ENCODE results near the gene AVPI1.
A peak's percentile ranks its signal among the peaks of the same experiment; 100 is the strongest.

Gene AVPI1

GRCh38 chr10:97676770-97677581 lies 10.1 kb downstream of the AVPI1 start:
- H3K36me3 ChIP-seq (ENCODE audit: low read length) = no peaks in the 10 kb centered on the region

GRCh38 chr10:97675222-97675621 lies 11.8 kb downstream of the AVPI1 start:
- Histone ChIP-seq H3K4me2 (ENCODE audit: low read depth, low read length, poor library complexity, severe bottlenecking) (no peak overlapping the region), H4K20me1 (ENCODE audit: low read depth, low read length) (no peaks in the 10 kb centered on the region), H3K79me2 (ENCODE audit: insufficient read depth, low read length) (no peaks in the 10 kb centered on the region), H3K27me3 (ENCODE audit: low read length) (no peaks in the 10 kb centered on the region), H3K9me2 (replicated peaks; ENCODE audit: insufficient read depth, low read length) (no peaks in the 10 kb centered on the region), H3F3A (ENCODE audit: insufficient read depth) (no peaks in the 10 kb centered on the region), H3K9ac (ENCODE audit: low read length) (no peak overlapping the region), H3K9me3 (ENCODE audit: insufficient read depth, low read length) (no peaks in the 10 kb centered on the region), H3K36me3 (ENCODE audit: low read length) (peaks cover 2% of the 10 kb centered on the region; the same call in 1 of the 2 replicates), H3K4me3 (ENCODE audit: insufficient read depth, low read length, poor library complexity, severe bottlenecking) (no peak overlapping the region), H2AFZ (ENCODE audit: low read depth, low read length, severe bottlenecking) (no peak overlapping the region), H3K27ac (ENCODE audit: low read depth, low read length) (no peak overlapping the region)
- TF ChIP-seq EZH2phosphoT487 (conservative IDR thresholded peaks at IDR 0.05; ENCODE audit: low read length) = no peak
- no peak for TF ChIP-seq CTCF (IDR thresholded peaks at IDR 0.05; ENCODE audit: insufficient read depth, low read length, poor library complexity, severe bottlenecking)

More at GRCh38 chr10:97676770-97677581, 10.1 kb downstream of the AVPI1 start:
- H3K27me3 ChIP-seq (ENCODE audit: low read length) = no peaks in the 10 kb centered on the region
- no peak overlapping the region for H3K27ac ChIP-seq (ENCODE audit: low read depth, low read length)
- H3K9me2 ChIP-seq (replicated peaks; ENCODE audit: insufficient read depth, low read length) = no peaks in the 10 kb centered on the region
- TF ChIP-seq EZH2phosphoT487 (conservative IDR thresholded peaks at IDR 0.05; ENCODE audit: low read length) (no peak), CTCF (IDR thresholded peaks at IDR 0.05; ENCODE audit: insufficient read depth, low read length, poor library complexity, severe bottlenecking) (peak; percentile 85)
- no peaks in the 10 kb centered on the region for H4K20me1 ChIP-seq (ENCODE audit: low read depth, low read length)
- no peak overlapping the region for H3K4me2 ChIP-seq (ENCODE audit: low read depth, low read length, poor library complexity, severe bottlenecking)
- no peak overlapping the region for H2AFZ ChIP-seq (ENCODE audit: low read depth, low read length, severe bottlenecking)
- no peaks in the 10 kb centered on the region for H3F3A ChIP-seq (ENCODE audit: insufficient read depth)
- no peak overlapping the region for H3K9ac ChIP-seq (ENCODE audit: low read length)
- no peaks in the 10 kb centered on the region for H3K9me3 ChIP-seq (ENCODE audit: insufficient read depth, low read length)
- no peak overlapping the region for H3K4me3 ChIP-seq (ENCODE audit: insufficient read depth, low read length, poor library complexity, severe bottlenecking)
- H3K79me2 ChIP-seq (ENCODE audit: insufficient read depth, low read length) = no peaks in the 10 kb centered on the region

GRCh38 chr10:97673736-97674525 lies 13.1 kb downstream of the AVPI1 start:
- TF ChIP-seq CTCF (IDR thresholded peaks at IDR 0.05; ENCODE audit: insufficient read depth, low read length, poor library complexity, severe bottlenecking) = no peak
- no peak for TF ChIP-seq EZH2phosphoT487 (conservative IDR thresholded peaks at IDR 0.05; ENCODE audit: low read length)
- Histone ChIP-seq H3K9me2 (replicated peaks; ENCODE audit: insufficient read depth, low read length) (no peaks in the 10 kb centered on the region), H3K9ac (ENCODE audit: low read length) (no peak overlapping the region), H2AFZ (ENCODE audit: low read depth, low read length, severe bottlenecking) (no peak overlapping the region), H3K4me3 (ENCODE audit: insufficient read depth, low read length, poor library complexity, severe bottlenecking) (no peak overlapping the region), H3F3A (ENCODE audit: insufficient read depth) (no peaks in the 10 kb centered on the region), H3K9me3 (ENCODE audit: insufficient read depth, low read length) (no peaks in the 10 kb centered on the region), H3K27me3 (ENCODE audit: low read length) (no peaks in the 10 kb centered on the region), H4K20me1 (ENCODE audit: low read depth, low read length) (no peaks in the 10 kb centered on the region), H3K27ac (ENCODE audit: low read depth, low read length) (no peak overlapping the region), H3K36me3 (ENCODE audit: low read length) (peaks cover 3% of the 10 kb centered on the region; the same call in 1 of the 2 replicates), H3K79me2 (ENCODE audit: insufficient read depth, low read length) (no peaks in the 10 kb centered on the region), H3K4me2 (ENCODE audit: low read depth, low read length, poor library complexity, severe bottlenecking) (no peak overlapping the region)
